CD14-positive monocyte (primary cell): Measurements from ENCODE around the gene SNHG17. TPM values are rescaled to one million over a fixed set of nuclear protein-coding genes. Genes with fewer than 3 reads are reported as not detected.
A peak's percentile ranks its signal among the peaks of the same experiment; 100 is the strongest.

Source experiments
- DNase-seq, 3 donors: peaks; one replicate each; pipeline ENCODE4 v3.0.0-alpha.2; 2011 to 2022
- H2AFZ ChIP-seq: 2 replicates; pipeline ENCODE4 v1.6.0; 2012; ENCODE audit warnings: mild to moderate bottlenecking, low read depth, low read length, inconsistent platforms; ENCODE audit not compliant: insufficient read depth, poor library complexity, severe bottlenecking
- H3K27ac ChIP-seq, 2 donors: 1 replicate in 1 of 2; 2 replicates in 1 of 2; pipeline ENCODE4 v1.5.1; 2012 to 2013; ENCODE audit warnings: low read length in 2 of 2, control low read depth in 1 of 2, inconsistent platforms in 1 of 2, low read depth in 1 of 2, mild to moderate bottlenecking in 1 of 2
- H3K27me3 ChIP-seq, 2 donors: one replicate each; pipeline versions ENCODE4 v1.6.0 to v1.6.1; 2011 to 2013; ENCODE audit warnings: low read length in 2 of 2; ENCODE audit not compliant: control insufficient read depth in 2 of 2, insufficient read depth in 2 of 2
- H3K36me3 ChIP-seq, 2 donors: replicated peaks in 1 of 2; 1 replicate in 1 of 2; 2 replicates in 1 of 2; pipeline versions ENCODE4 v1.5.1 to v1.6.1; 2012 to 2013; ENCODE audit warnings: low read length in 2 of 2, control low read depth in 1 of 2, inconsistent platforms in 1 of 2, mild to moderate bottlenecking in 1 of 2; ENCODE audit not compliant: insufficient read depth in 2 of 2, control insufficient read depth in 1 of 2
- H3K4me1 ChIP-seq, 2 donors: 1 replicate in 1 of 2; 2 replicates in 1 of 2; pipeline versions ENCODE4 v1.5.1 to v1.6.1; 2012 to 2013; ENCODE audit warnings: low read length in 2 of 2, control low read depth in 1 of 2, inconsistent platforms in 1 of 2, mild to moderate bottlenecking in 1 of 2, moderate library complexity in 1 of 2; ENCODE audit not compliant: insufficient read depth in 2 of 2, control insufficient read depth in 1 of 2
- H3K4me2 ChIP-seq: replicated peaks from 2 replicates; pipeline ENCODE3; 2012; ENCODE audit warnings: low read length, moderate library complexity, mild to moderate bottlenecking; ENCODE audit not compliant: poor library complexity, severe bottlenecking; ENCODE audit errors: extremely low read depth
- H3K4me3 ChIP-seq, 3 experiments: fragments of 200-600 bp in 1 of 3; sonication (generic) in 1 of 3; replicated peaks in 1 of 3; 1 replicate in 2 of 3; 2 replicates in 1 of 3; pipeline ENCODE4 v1.5.1; 2011 to 2013; ENCODE audit warnings: low read length in 3 of 3, mild to moderate bottlenecking in 3 of 3, control low read depth in 2 of 3, low read depth in 2 of 3, inconsistent platforms in 1 of 3, moderate library complexity in 1 of 3
- H3K79me2 ChIP-seq: 2 replicates; pipeline ENCODE4 v1.6.0; 2012; ENCODE audit warnings: mild to moderate bottlenecking, control low read depth, inconsistent platforms, low read length, moderate library complexity; ENCODE audit not compliant: insufficient read depth
- H3K9ac ChIP-seq: 2 replicates; pipeline ENCODE4 v1.6.0; 2017; ENCODE audit warnings: low read length, mild to moderate bottlenecking; ENCODE audit not compliant: insufficient read depth, poor library complexity, severe bottlenecking
- H3K9me3 ChIP-seq, 2 donors: replicated peaks in 1 of 2; 1 replicate in 1 of 2; 2 replicates in 1 of 2; pipeline versions ENCODE4 v1.5.1 to v1.6.1; 2012 to 2013; ENCODE audit warnings: low read length in 2 of 2, control low read depth in 1 of 2; ENCODE audit not compliant: control insufficient read depth in 1 of 2, insufficient read depth in 1 of 2
- H4K20me1 ChIP-seq: 2 replicates; pipeline ENCODE4 v1.6.0; 2012; ENCODE audit warnings: mild to moderate bottlenecking, low read length, control low read depth, moderate library complexity; ENCODE audit not compliant: insufficient read depth
- H3K27ac Mint-ChIP-seq, 7 donors: one replicate each; pipeline ENCODE4 v1.8.0; 2020; ENCODE audit warnings: mild to moderate bottlenecking in 7 of 7, mixed read lengths in 7 of 7, moderate library complexity in 6 of 7, inconsistent platforms in 2 of 7
- H3K27me3 Mint-ChIP-seq, 3 donors: one replicate each; pipeline ENCODE4 v1.8.0; 2021 to 2022; ENCODE audit warnings: low read depth in 3 of 3, mild to moderate bottlenecking in 3 of 3, mixed read lengths in 3 of 3, moderate library complexity in 3 of 3, inconsistent platforms in 1 of 3
- H3K36me3 Mint-ChIP-seq, 2 donors: one replicate each; pipeline ENCODE4 v1.8.0; 2020; ENCODE audit warnings: mixed read lengths in 2 of 2, inconsistent platforms in 1 of 2, mild to moderate bottlenecking in 1 of 2
- H3K4me1 Mint-ChIP-seq: one replicate; pipeline ENCODE4 v1.8.0; 2020; ENCODE audit warnings: mild to moderate bottlenecking, mixed read lengths
- H3K4me3 Mint-ChIP-seq, 2 donors: one replicate each; pipeline ENCODE4 v1.8.0; 2020; ENCODE audit warnings: mild to moderate bottlenecking in 2 of 2, mixed read lengths in 2 of 2, moderate library complexity in 1 of 2
- H3K9me3 Mint-ChIP-seq, 7 donors: one replicate each; pipeline ENCODE4 v1.8.0; 2020 to 2022; ENCODE audit warnings: mixed read lengths in 7 of 7, mild to moderate bottlenecking in 6 of 7, moderate library complexity in 6 of 7, inconsistent platforms in 2 of 7
- WGBS: methylation state at CpG from one replicate; pipeline ENCODE4 v1.1.5; 2013; ENCODE audit warnings: missing lambda C conversion rate; ENCODE audit not compliant: insufficient coverage; 5-methylcytosine and 5-hydroxymethylcytosine counted together
- intact Hi-C, 2 donors: fragments of 100-400 bp; cut with micrococcal nuclease; formaldehyde crosslinking; loops; one replicate each; pipeline versions ENCODE4 v1.15.0 to v1.15.1; 2023
- polyA plus RNA-seq, 3 donors: library from polyadenylated mRNA; depleted of rRNA in 1 of 3; unstranded in 2 of 3; stranded (reverse) in 1 of 3; fragments of 300-500 nt in 2 of 3; fragments of >200 nt in 1 of 3; fragmentation: Illumina TruSeq in 2 of 3; gene quantifications; 1 replicate in 2 of 3; 2 replicates in 1 of 3; pipeline ENCODE4 v1.2.3, GENCODE V29; 2012 to 2021
- TF ChIP-seq, protein P1 (sequence below): fragments of 200-600 bp; IDR thresholded peaks from one replicate; pipeline ENCODE4 v1.8.0; 2022; ENCODE audit warnings: antibody characterized with exemption, mild to moderate bottlenecking

The SNHG17 gene
- polyA plus RNA-seq, 3 donors, result 10.1 to 32.4 (median 29.2) TPM

DNA sequence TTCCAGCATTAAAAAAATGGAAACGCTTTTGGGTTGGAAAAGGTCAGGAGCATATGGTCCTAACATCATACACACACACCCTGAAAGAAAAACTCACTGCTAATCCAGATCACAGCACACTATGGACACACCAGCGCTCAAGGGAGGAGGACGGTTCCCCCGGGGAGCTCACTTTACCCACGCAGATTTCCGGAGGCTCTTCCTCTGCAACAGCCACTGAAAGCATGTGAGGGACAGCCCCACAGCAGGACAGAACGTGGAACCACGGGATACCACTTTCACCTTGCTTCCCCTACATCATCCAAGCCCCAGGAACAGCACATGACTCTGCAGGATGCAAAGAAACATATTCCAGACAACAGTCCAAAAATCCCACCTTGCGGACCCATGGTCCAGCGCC is 13.2 kb downstream of the SNHG17 start:
- Mint-ChIP-seq H3K36me3 (peaks cover 84 to 95% of the 10 kb centered on the region in 2 donors), H3K9me3 (no peaks in the 10 kb centered on the region), H3K4me3 (no peak overlapping the region), H3K27me3 (peaks cover 0 to 5% (median 0%) of the 10 kb centered on the region in 3 donors), H3K27ac (peak overlapping the region in 1 of 7 donors; percentile 17), H3K4me1 (no peaks in the 10 kb centered on the region)
- Histone ChIP-seq H3K27me3 (no peaks in the 10 kb centered on the region), H4K20me1 (peaks cover 56% of the 10 kb centered on the region), H3K4me1 (no peaks in the 10 kb centered on the region), H3K9ac (no peak overlapping the region), H3K79me2 (peaks cover 34% of the 10 kb centered on the region), H3K4me2 (no peak overlapping the region), H3K27ac (no peak overlapping the region), H3K9me3 (no peaks in the 10 kb centered on the region), H3K36me3 (peaks cover 91 to 97% of the 10 kb centered on the region in 2 donors), H2AFZ (no peak overlapping the region), H3K4me3 (no peak overlapping the region)
- TF ChIP-seq, protein P1, sequence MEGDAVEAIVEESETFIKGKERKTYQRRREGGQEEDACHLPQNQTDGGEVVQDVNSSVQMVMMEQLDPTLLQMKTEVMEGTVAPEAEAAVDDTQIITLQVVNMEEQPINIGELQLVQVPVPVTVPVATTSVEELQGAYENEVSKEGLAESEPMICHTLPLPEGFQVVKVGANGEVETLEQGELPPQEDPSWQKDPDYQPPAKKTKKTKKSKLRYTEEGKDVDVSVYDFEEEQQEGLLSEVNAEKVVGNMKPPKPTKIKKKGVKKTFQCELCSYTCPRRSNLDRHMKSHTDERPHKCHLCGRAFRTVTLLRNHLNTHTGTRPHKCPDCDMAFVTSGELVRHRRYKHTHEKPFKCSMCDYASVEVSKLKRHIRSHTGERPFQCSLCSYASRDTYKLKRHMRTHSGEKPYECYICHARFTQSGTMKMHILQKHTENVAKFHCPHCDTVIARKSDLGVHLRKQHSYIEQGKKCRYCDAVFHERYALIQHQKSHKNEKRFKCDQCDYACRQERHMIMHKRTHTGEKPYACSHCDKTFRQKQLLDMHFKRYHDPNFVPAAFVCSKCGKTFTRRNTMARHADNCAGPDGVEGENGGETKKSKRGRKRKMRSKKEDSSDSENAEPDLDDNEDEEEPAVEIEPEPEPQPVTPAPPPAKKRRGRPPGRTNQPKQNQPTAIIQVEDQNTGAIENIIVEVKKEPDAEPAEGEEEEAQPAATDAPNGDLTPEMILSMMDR, result no peak
- intact Hi-C loops, result no loop called here
- 82% methylated on average over 9 of the region's 10 CpGs for WGBS
- no peak for DNase-seq

DNA sequence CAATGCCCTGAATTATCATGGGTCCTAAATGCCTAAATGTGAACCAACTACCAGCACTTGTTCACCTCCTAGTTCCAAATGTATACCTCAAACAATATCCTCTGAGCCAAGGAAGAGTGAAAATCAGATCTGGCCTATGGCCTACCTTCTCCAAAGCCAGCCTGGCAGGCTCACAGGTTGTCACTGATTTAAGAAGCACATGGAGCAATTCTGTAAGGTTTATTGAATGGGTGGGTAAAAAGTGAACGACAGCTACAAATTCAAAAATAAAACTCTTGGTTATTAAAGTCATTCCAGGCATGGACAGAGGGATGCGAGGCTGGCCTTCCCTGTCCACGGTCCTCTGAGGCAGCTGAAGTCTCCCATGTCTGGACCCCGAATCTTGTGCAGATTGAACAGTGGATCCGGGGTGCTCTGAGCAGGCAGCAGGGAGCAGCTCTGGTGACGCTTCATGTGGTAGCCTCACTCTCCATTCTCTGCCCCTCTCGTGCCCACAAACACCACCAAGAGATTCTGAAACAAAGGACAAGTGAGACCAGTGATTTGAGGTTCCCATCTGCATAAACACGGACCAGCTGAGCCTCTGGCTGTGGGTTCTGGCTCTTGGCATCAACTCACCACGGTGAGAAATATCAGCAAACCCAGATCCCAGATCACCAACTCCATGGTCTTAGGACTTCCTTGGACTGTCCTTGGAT is 14.6 kb downstream of the SNHG17 start:
- H3K4me3 Mint-ChIP-seq, result no peak overlapping the region
- peak overlapping the region in 1 of 7 donors; percentile 22 for H3K27ac Mint-ChIP-seq
- no peak overlapping the region for H3K9ac ChIP-seq

More for the DNA sequence above, 14.6 kb downstream of the SNHG17 start:
- H3K36me3 Mint-ChIP-seq, result peaks cover 83 to 93% of the 10 kb centered on the region in 2 donors
- H3K4me1 ChIP-seq, result no peaks in the 10 kb centered on the region
- H4K20me1 ChIP-seq, result peaks cover 42% of the 10 kb centered on the region
- peaks cover 0 to 5% (median 0%) of the 10 kb centered on the region in 3 donors for H3K27me3 Mint-ChIP-seq
- peaks cover 82 to 97% of the 10 kb centered on the region in 2 donors for H3K36me3 ChIP-seq
- no peaks in the 10 kb centered on the region for H3K9me3 ChIP-seq
- no peaks in the 10 kb centered on the region for H3K27me3 ChIP-seq
- 94% methylated on average over 7 of the region's 9 CpGs for WGBS
- no peak overlapping the region for H3K4me2 ChIP-seq
- H3K79me2 ChIP-seq, result peaks cover 22% of the 10 kb centered on the region
- H3K9me3 Mint-ChIP-seq, result peaks cover 0 to 4% (median 2%) of the 10 kb centered on the region in 7 donors
- H3K27ac ChIP-seq, result no peak overlapping the region
- intact Hi-C loops, result no loop called here
- no peak overlapping the region for H2AFZ ChIP-seq
- DNase-seq, result no peak
- no peak overlapping the region for H3K4me3 ChIP-seq
- H3K4me1 Mint-ChIP-seq, result no peaks in the 10 kb centered on the region
- TF ChIP-seq, protein P1, result no peak
